ENCODE data around the gene ARPC1B. TPM values are rescaled to one million over a fixed set of nuclear protein-coding genes. Genes with fewer than 3 reads are reported as not detected.
"Not testable (repeated sequence)": the region's sequence is repeated elsewhere in the genome, so short reads cannot be mapped to it uniquely, and the experiment has no call there.

Gene ARPC1B
- total RNA-seq, 4 donors from 2014 or later: 221 to 387 (median 302) TPM

- DNase-seq (ENCODE audit: low spot score): no peak
- no peak for ATAC-seq (ENCODE audit: low FRiP score)
- TF ChIP-seq CTCF (IDR thresholded peaks at IDR 0.05): no peak
Measured at GRCh38 chr7:99369767-99370391, 4.7 kb upstream of the ARPC1B start.

GRCh38 chr7:99371376-99371920 is 3.1 kb upstream of the ARPC1B start:
- no peak for TF ChIP-seq CTCF (IDR thresholded peaks at IDR 0.05)
- ATAC-seq (ENCODE audit: low FRiP score) (no peak), DNase-seq (ENCODE audit: low spot score) (no peak)

GRCh38 chr7:99372275-99373090 is 2.0 kb upstream of the ARPC1B start:
- DNase-seq (ENCODE audit: low spot score): no peak
- ATAC-seq (ENCODE audit: low FRiP score): peak; percentile 18

GRCh38 chr7:99373091-99374066 is 1.2 kb upstream of the ARPC1B start:
- no peak for DNase-seq (ENCODE audit: low spot score)
- no peak for ATAC-seq (ENCODE audit: low FRiP score)
- TF ChIP-seq CTCF (IDR thresholded peaks at IDR 0.05): no peak

More at GRCh38 chr7:99372275-99373090, 2.0 kb upstream of the ARPC1B start:
- no peak for TF ChIP-seq CTCF (IDR thresholded peaks at IDR 0.05)

GRCh38 chr7:99375070-99375807 is 709 bp downstream of the ARPC1B start:
- ATAC-seq (ENCODE audit: low FRiP score) (peak; percentile 69), DNase-seq (ENCODE audit: low spot score) (no peak)
- TF ChIP-seq CTCF (IDR thresholded peaks at IDR 0.05): no peak

DNA sequence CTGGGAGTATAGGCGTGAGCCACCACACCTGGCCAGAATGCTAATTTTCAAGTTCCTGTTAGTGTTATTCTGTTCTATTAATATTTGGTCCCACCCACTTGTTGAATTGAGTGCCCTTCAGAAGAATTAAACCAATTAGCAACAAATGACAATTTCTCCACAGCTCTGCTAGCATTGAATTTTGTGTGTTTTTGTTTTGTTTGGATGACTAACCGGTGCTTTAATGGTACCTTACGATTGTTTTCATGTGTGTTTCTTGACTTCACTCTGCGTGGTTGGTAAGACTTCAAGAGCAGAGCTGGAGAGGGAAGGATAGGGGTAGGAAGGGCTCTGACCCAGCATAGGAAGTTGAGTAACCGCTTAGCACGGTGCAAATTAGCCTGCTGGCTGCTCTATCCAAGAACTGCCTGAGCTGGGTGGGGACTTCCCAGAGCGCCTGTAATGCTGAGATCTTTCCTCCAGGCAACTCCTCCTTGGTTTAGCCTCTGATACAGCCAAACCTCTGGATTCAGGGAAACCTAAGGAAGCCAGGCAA is 4.6 kb downstream of the ARPC1B start:
- peak; percentile 76 for ATAC-seq (ENCODE audit: low FRiP score)
- no peak for DNase-seq (ENCODE audit: low spot score)

GRCh38 chr7:99379693-99380031 is 5.1 kb downstream of the ARPC1B start:
- DNase-seq (ENCODE audit: low spot score): not testable (repeated sequence)
- peak; percentile 2 for ATAC-seq (ENCODE audit: low FRiP score)

More for the DNA sequence above, 4.6 kb downstream of the ARPC1B start:
- no peak for TF ChIP-seq CTCF (IDR thresholded peaks at IDR 0.05)
